NK-92 treated with Interleukin-12 subunit alpha and Interleukin-12 subunit beta, amount 100 ng/mL, for 24 hours (cell line): ENCODE measurements around the gene CDH9.

Experiments used
- DNase-seq: peaks from one replicate; lab custom pipeline; 2025; lab: John Stamatoyannopoulos, UW

CDH9 gene, protein sequence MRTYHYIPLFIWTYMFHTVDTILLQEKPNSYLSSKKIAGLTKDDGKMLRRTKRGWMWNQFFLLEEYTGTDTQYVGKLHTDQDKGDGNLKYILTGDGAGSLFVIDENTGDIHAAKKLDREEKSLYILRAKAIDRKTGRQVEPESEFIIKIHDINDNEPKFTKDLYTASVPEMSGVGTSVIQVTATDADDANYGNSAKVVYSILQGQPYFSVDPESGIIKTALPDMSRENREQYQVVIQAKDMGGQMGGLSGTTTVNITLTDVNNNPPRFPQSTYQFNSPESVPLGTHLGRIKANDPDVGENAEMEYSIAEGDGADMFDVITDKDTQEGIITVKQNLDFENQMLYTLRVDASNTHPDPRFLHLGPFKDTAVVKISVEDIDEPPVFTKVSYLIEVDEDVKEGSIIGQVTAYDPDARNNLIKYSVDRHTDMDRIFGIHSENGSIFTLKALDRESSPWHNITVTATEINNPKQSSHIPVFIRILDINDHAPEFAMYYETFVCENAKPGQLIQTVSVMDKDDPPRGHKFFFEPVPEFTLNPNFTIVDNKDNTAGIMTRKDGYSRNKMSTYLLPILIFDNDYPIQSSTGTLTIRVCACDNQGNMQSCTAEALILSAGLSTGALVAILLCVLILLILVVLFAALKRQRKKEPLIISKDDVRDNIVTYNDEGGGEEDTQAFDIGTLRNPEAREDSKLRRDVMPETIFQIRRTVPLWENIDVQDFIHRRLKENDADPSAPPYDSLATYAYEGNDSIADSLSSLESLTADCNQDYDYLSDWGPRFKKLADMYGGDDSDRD

DNA sequence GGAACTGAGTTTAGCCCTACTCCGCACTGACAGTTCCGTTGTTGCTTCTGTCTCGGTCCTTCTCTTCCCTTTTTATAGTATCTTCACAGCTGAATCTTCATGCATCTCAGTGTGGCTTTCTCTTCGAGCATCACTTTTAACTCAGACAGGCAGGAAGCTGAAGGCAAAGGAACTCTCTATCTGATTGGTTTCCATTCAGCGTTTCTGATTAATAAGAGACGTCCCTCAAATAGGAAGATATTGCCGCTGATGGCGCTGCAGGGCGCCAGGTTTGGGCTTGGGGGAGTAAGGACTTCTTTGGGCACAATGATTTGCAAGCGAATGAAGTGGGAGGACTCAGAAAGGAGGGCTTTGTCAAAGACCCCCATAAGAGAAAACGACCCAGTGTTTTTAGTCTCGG is at the start of gene CDH9:
CDH9 (minus strand) TSS at position 111 of the 400 bp plus-strand sequence. CDS start 50,253 bp downstream, outside the sequence.
- no peak for DNase-seq

- no peak for DNase-seq
Measured at GRCh38 chr5:27087747-27088146, 49.4 kb upstream of the CDH9 start.

DNA sequence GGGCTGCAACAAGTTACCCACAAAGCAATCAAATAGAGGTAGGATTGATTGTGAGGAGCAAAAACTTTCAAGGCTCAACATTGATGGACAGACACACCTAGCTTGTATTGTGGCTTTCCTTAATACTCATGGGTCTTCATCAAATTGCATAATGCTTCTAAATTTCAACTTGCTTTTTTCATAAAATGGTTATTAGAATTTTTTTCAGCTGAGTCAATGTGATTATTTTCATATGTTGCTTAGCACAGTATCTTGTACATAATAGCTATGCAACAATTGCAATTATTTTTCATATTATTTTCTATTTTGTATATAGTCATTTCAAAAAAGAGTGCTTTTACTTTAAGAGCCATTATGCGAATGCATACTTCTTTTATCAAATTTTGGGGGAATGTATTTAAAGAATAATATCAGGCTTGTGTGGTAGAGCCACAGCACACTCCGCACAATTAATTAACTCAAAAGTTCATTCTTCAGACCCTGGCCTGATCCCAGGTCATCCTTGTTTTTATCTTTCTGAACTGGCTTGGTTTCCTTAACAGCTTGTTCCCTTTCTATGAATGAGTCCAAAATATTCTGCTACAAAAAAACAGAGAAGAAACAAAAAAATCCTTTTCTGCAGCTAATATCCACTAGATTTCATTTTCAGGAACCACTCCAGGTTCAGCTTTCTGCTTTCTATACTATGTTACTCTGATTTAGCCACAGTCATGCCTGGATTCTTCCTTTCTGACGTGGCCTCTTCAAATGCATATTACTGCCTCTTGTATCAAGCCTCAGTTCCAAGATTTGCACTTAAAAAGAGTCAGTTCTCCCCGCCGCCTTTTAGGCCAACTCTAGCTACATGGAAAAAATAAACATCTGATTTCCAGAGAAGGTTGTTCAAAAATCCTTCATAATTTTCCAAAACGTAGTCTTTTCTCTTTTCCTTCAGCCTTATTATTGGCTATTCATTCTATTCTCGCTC is 45.3 kb upstream of the CDH9 start:
- DNase-seq = no peak

DNA sequence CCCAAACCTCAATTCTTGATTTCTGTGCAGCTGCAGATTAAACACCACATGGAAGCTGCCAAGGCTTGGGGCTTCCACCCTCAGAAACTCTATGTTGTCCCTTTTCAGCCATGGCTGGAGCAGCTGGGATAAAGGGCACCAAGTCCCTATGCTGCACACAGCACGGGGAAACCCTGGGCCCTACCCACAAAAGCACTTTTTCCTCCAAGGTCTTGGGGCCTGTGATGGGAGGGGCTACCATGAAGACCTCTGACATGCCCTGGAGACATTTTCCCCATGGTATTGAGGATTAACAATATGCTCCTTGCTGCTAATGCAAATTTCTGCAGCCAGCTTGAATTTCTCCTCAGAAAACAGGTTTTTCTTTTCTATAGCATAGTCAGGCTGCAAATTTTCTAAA is 41.8 kb upstream of the CDH9 start:
- DNase-seq = no peak

DNA sequence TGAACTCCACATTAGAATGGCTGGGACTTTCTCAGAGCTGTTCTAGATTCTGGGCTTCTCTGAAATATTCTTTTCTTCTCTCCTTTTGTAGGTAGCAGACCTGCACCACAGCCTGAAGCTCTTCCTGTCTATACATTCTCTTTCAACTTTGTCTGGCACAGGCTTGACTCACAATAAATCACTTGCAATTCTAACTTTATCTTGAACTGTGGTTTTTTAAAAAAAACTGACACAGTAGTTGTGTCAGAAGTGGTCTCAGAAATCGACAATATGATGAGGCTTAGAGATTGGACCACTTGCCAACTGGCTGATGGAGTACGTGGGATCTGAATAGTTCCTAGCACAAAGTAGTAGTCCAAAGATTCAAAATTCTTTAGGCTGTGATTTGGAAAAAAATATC is 24.1 kb upstream of the CDH9 start:
- DNase-seq = no peak

DNA sequence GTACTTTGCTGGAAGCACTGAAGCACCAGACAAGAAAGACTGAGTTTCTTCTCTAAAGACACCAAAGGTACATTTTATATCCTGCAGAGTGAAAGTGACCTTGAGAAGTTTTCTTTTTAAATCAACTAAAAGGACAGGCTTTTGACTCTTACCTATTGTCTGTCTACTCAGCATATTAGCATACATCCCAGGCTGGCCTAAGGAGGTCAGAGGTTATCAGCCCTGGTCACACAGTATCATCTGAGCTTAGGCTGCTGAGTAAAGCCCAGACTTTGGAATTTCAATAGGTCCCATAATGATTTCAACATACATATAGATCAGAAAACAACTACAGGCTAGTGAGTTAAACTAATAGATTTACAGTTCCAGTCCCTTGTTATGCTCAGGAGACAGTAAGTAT is 10.1 kb upstream of the CDH9 start:
- DNase-seq = no peak

GRCh38 chr5:27041372-27041771 is 3.0 kb upstream of the CDH9 start:
- no peak for DNase-seq

DNA sequence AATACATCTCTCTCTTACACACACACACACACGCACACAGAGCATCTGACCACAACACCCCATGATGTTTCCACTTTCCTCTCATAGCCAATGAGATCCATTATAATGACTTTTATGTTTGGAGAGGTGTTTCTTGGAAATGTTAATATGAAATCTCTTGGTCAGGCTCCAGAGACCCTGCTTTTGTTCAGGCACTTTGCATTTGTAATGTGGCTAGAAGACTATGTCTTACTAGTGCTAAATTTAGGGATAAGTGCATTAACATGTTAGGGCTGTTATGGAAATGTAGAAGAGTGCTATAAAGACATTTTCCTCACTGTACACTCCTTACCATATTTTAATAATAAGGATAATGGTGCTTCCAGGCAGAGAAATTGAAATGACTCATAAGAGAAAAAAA is 3.8 kb downstream of the CDH9 start:
- DNase-seq = no peak

DNA sequence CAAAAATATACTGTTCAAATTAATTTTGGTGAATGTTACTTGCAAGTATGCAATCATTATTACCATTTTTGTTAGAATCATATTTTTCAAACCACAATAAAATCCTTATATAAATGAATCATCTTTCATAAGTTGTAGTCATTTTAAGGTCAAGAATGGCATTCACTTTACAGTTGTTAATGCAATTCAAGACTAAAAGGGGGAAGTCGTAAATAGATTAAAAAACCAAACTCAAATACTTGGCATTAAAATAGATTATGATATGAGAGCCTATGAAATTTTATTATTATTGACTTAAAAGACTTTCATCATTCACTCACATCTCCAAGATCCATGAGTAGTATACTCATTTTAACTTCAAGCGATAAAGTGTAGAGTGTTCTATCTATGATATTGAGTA is 11.6 kb downstream of the CDH9 start:
- DNase-seq = no peak

- no peak for DNase-seq
Measured at GRCh38 chr5:27026063-27026462, 12.3 kb downstream of the CDH9 start.

DNA sequence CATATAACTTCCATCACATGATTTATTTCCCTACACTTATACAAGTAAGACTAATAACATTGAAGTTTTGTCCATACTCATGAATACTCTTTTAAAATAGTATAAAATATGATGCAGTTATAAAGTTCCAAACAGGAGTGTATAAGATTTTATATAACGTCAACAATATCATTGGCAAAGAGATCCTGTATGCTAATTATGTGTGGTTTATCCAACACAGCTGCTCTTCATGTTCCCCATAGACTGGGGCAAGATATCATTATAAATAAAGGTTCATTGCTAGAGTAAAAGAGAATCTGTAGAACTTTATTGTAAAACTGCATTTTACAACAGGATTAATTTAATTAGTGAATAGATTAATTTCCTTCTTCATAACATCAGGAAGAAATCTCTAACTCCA is 16.9 kb downstream of the CDH9 start:
- no peak for DNase-seq

DNA sequence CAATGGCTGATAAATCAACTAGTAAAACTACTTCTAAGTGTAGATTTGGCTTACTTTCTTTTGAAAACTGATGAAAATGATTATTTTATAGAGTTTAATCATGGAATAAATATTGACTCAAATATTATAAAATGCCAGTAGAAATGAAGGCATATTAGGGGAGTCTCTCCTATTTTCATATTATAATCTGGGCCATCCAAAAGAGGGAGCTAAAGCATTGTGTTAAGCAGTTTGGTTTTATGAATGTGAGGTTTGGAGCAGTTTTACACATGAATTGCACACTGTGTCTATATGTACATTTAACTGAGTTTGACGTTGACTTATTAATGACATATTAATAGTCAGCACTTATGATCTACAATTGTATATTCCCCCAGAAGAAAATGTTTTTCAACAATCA is 17.4 kb downstream of the CDH9 start:
- no peak for DNase-seq

DNA sequence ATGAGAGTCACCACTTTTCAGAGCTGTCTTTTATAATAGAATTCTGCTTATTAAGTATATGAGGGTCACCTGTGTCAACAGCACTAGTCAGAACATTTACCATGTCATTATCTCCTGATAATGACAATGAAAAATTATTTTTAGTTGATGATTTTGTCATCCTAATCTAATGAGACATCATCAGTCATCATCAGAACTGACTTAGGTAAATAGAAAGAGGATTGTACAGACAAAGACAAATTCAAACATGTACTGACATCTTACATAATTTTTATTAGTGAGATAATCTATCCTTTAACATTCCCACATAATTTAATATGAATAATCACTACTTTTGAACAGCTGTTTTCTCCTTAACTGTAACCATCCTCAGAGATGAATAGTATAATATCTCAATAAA is 22.6 kb downstream of the CDH9 start:
- DNase-seq = no peak

DNA sequence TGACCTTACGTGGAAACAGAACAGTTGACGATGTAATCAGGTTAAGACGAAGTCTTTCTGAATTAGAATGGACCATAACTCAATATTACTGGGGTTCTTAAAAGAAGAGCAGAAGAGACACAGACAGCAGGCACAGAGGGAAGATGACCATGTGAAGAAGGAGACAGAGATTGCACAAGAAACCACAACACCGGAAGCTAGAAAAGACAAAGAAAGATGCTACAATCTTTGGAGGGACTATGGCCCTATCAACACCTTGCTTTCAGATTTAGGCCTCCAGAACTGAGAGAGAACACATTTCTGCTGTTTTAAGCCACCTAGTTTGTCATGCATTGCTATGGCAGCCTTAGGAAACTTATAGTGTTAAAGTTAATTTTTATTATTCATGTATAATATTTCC is 27.1 kb downstream of the CDH9 start:
- DNase-seq = no peak

- DNase-seq = no peak
Measured at GRCh38 chr5:27010646-27011045, 27.7 kb downstream of the CDH9 start.

DNA sequence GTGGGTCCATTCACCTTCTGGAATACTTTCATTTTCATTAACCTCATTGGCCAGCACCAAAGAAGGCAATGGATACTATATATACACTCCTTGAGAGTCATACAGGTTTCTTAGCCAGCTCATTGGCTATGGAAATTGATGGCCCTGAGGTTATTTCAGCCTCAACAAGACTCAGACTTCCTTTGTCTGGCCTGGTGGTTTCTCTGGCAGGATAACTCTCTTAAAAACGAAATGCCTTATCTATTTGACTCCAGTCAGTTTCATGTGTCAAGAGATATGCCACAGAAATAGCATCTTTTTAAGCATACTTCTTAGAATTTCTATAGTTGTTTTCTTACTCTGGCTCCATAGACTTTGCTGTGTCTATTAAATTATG is 28.9 kb downstream of the CDH9 start:
- DNase-seq = no peak

- no peak for DNase-seq
Measured at GRCh38 chr5:27008604-27009539, 29.5 kb downstream of the CDH9 start.

DNA sequence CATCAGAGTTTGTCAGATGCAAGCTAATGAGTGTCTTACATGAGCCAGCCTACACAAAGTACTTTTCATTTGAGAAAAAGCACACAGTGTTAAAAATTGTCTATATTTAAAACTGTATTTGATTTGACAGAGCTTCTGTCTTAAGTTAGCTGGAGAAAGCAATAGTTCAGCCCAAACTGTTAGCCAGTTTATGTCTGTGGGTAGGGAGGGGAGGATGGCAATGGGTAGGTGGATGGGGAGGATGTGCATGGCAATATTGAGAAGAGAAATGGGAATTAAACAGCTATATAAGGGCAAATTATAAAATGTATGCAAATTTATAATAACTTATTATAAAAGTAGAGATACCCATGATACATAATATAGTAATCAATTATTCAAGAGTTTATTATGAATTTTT is 31.3 kb downstream of the CDH9 start:
- no peak for DNase-seq

GRCh38 chr5:26986985-26987384 is 51.4 kb downstream of the CDH9 start:
- no peak for DNase-seq

DNA sequence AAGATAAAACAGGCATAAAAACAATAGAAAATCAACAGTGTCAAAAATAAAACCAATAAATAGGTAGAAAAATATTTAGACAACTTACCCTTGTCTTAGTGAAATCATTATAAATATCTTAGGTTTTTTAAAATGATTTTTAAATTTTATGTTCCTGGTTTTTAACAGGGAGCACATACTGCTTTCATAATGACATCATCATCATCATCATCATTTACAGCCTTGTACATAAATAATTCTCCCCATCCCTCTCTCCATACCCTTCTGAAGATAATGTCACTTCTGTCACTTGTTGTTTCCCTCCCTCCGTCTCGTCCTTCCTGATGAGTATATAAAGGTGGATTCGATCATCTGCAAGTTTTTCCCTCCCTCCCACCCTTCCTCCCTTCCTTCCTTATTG is 56.6 kb downstream of the CDH9 start:
- no peak for DNase-seq

DNA sequence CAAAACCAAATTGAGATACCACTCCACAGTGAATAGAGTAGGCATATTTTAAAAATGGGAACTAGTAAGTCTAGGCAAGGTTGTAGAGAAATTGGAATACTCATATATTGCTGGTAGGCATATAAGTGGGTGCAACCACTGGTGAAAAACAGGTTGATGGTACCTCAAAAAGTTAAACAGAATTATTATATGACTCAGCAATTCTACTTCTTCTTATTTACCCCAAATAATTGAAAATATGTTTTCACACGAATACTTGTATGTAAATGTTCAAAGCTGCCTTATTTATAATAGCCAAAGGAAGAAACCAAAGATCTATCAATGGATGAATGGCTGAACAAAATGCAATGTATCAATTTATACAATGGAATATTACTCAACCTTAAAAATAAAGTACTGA is 79.1 kb downstream of the CDH9 start:
- DNase-seq = no peak
